Right lobe of liver (tissue), 6 donors: ENCODE data around the gene LRRC45. TPM values are rescaled to one million over a fixed set of nuclear protein-coding genes. Genes with fewer than 3 reads are reported as not detected.
A peak's percentile ranks its signal among the peaks of the same experiment; 100 is the strongest.

ENCODE experiments used
- ATAC-seq, 4 donors: fragments of 200-7000 bp; cut with Tn5 transposase; one replicate each; pipeline ENCODE4 v1.9.1; 2020; ENCODE audit warnings: mild to moderate bottlenecking in 4 of 4, moderate library complexity in 4 of 4
- DNase-seq, 3 donors: peaks; one replicate each; pipeline ENCODE4 v3.0.0-alpha.2; 2020
- H3K27ac ChIP-seq, 3 donors: fragments of 200-600 bp; one replicate each; pipeline ENCODE4 v1.8.0; 2022
- H3K27me3 ChIP-seq, 2 donors: fragments of 200-600 bp; one replicate each; pipeline ENCODE4 v1.8.0; 2022
- H3K36me3 ChIP-seq, 4 donors: fragments of 200-600 bp; sonication (generic) in 1 of 4; one replicate each; pipeline versions ENCODE4 v1.5.1 to v1.8.0; 2017 to 2022; ENCODE audit warnings: control low read depth in 1 of 4
- H3K4me1 ChIP-seq, 4 donors: fragments of 200-600 bp; sonication (generic) in 1 of 4; one replicate each; pipeline versions ENCODE4 v1.5.1 to v1.8.0; 2017 to 2022; ENCODE audit warnings: control low read depth in 1 of 4
- H3K4me3 ChIP-seq, 3 donors: fragments of 200-600 bp; one replicate each; pipeline ENCODE4 v1.8.0; 2022
- H3K9me3 ChIP-seq, 4 donors: fragments of 200-600 bp; sonication (generic) in 1 of 4; one replicate each; pipeline versions ENCODE4 v1.5.1 to v1.8.0; 2017 to 2022; ENCODE audit warnings: control low read depth in 1 of 4
- POLR2A ChIP-seq: fragments of 450-650 bp; IDR thresholded peaks from one replicate; pipeline ENCODE4 v1.6.1; 2017; ENCODE audit warnings: antibody characterized with exemption, mild to moderate bottlenecking
- WGBS: methylation state at CpG from one replicate; pipeline ENCODE4 v1.1.6; 2018; ENCODE audit warnings: low coverage, low lambda C conversion rate; ENCODE audit not compliant: insufficient coverage; ENCODE audit errors: missing lambda C conversion rate; 5-methylcytosine and 5-hydroxymethylcytosine counted together
- intact Hi-C, 2 donors: fragments of 100-400 bp; cut with DNase I; formaldehyde crosslinking; loops; one replicate each; pipeline versions ENCODE4 v1.11.2 to v1.14.1; 2022
- total RNA-seq, 6 experiments: library from RNA; depleted of rRNA in 2 of 6; stranded (reverse); fragments of >200 nt in 2 of 6; fragmentation: NEBNext Ultra II Directional in 3 of 6; extraction: Animal tissue kit (Norgen Biotek cat#: 25700) in 3 of 6; gene quantifications; one replicate each; pipeline versions ENCODE4 v1.1.0 to v1.2.4, GENCODE V29; 2016 to 2023
- TF ChIP-seq, protein P1 (sequence below), 4 donors: fragments of 200-600 bp in 3 of 4; fragments of 450-650 bp in 1 of 4; IDR thresholded peaks; one replicate each; pipeline versions ENCODE4 v1.5.1 to v1.8.0; 2016 to 2022; ENCODE audit warnings: antibody characterized with exemption in 4 of 4, mild to moderate bottlenecking in 2 of 4
- donor health status: DM: no; HTN: yes; CAD: no.
- donor health status: DM: no; HTN: no; CAD: no.
- donor health status: DM: no; HTN: no; CAD: no.
- donor health status: DM: no; HTN: yes; CAD: no.
- donor health status: DM: no; HTN: yes; CAD: no.

LRRC45 gene
- total RNA-seq, 6 experiments from 2014 or later, result 4.9 to 15.6 (median 11.9) TPM

DNA sequence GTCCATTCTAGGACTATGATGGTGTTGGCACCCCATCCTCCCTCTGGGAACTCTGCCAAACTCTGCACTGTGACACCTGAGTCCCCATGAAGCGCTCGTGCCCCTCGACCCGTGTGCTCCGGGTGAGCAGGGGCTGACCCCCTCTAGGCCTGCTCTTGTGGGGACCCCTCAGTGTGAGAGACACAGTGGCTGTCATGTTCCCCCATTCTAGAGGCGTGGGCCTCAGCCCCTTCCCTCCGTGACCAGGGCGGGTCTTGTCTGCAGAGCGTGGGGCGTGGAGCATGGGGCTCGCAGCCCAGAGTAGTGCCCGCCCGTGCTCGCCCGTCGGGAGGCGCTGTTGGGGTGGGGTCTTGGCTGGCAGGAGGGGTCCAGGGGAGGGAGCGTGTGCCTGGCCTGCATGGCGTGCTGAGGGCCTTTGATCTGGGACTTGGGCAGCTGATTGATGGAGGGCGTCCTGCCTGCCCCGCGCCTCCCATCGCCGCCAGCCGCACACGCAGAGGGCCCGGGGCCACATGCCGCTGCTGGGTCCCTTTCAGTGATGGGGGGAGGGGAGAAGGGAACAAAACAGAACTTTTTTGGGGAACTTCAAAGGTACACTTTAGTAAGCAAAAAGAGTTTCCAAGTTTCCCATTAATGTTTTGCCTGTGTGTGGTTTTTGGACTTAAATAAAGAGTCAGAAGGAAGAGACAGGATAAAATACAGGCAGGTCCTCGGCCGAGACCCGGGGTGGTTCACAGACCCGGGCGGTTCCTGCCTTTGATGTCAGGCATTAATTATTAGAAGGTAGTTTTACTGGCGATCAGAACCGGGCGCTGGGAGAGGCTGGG, 22.9 kb upstream of the LRRC45 start:
- Histone ChIP-seq H3K4me3 (no peak overlapping the region), H3K4me1 (peaks cover 0 to 24% (median 9%) of the 10 kb centered on the region in 4 donors), H3K27me3 (no peaks in the 10 kb centered on the region), H3K27ac (peak overlapping the region in 1 of 3 donors; percentile 24), H3K36me3 (no peaks in the 10 kb centered on the region), H3K9me3 (no peaks in the 10 kb centered on the region)
- DNase-seq, result no peak
- TF ChIP-seq, protein P1, sequence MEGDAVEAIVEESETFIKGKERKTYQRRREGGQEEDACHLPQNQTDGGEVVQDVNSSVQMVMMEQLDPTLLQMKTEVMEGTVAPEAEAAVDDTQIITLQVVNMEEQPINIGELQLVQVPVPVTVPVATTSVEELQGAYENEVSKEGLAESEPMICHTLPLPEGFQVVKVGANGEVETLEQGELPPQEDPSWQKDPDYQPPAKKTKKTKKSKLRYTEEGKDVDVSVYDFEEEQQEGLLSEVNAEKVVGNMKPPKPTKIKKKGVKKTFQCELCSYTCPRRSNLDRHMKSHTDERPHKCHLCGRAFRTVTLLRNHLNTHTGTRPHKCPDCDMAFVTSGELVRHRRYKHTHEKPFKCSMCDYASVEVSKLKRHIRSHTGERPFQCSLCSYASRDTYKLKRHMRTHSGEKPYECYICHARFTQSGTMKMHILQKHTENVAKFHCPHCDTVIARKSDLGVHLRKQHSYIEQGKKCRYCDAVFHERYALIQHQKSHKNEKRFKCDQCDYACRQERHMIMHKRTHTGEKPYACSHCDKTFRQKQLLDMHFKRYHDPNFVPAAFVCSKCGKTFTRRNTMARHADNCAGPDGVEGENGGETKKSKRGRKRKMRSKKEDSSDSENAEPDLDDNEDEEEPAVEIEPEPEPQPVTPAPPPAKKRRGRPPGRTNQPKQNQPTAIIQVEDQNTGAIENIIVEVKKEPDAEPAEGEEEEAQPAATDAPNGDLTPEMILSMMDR (IDR thresholded peaks at IDR 0.05), result no peak
- TF ChIP-seq POLR2A, result no peak
- peak in 3 of 4 donors; percentile 2 to 38 (median 34) for ATAC-seq
- intact Hi-C loops, result no loop called here
- 43% methylated on average over 18 of the region's 36 CpGs for WGBS

DNA sequence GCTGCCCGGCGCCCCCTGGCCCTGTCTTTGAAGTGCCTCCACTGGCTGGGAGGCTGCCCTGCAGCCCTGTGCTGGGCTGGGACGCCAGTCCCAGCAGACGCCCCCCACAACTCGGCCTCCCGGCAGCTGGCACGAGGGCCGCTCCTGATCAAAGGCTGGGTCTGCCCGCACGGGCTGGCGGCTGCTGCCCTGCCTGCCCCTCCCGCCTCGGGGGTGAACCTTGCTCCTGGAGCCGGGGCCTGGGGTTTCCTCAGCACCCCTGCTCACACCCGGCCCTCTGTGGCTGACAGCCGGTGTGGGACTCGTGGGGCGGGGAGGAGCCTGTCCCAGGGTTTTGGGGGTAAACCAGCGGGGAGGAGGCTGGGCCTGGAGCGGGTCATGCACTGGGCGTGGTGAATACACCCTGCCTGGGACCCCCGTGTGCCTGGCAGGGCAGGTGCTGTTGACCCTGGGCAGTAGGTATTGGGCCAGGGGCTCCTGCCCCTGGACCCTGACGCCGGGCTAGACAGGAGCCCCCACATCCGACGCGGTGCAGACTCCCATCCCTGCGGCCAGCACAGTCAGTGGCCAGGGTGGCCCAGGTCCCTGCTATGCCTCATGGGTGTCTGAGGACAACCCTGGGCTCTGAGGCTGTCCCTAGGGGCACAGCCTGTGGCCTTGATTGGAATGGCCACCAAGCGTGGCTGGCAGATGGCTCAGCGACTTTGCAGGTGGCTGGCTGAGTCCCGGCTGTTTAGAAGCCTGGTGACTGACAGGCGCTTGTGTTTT, 22.1 kb upstream of the LRRC45 start:
- H3K36me3 ChIP-seq, result no peaks in the 10 kb centered on the region
- intact Hi-C loops, result no loop called here
- no peak overlapping the region for H3K4me3 ChIP-seq
- H3K27ac ChIP-seq, result peak overlapping the region in 1 of 3 donors; percentile 24
- H3K27me3 ChIP-seq, result no peaks in the 10 kb centered on the region
- no peaks in the 10 kb centered on the region for H3K9me3 ChIP-seq
- H3K4me1 ChIP-seq, result peaks cover 0 to 24% (median 9%) of the 10 kb centered on the region in 4 donors
- peak; percentile 16 to 75 (median 70) for ATAC-seq
- WGBS, result no CpG with 5 or more reads among the region's 32 CpGs
- no peak for TF ChIP-seq POLR2A
- TF ChIP-seq, protein P1 (IDR thresholded peaks at IDR 0.05), result no peak
- DNase-seq, result peak in 2 of 3 donors; percentile 68 to 78

DNA sequence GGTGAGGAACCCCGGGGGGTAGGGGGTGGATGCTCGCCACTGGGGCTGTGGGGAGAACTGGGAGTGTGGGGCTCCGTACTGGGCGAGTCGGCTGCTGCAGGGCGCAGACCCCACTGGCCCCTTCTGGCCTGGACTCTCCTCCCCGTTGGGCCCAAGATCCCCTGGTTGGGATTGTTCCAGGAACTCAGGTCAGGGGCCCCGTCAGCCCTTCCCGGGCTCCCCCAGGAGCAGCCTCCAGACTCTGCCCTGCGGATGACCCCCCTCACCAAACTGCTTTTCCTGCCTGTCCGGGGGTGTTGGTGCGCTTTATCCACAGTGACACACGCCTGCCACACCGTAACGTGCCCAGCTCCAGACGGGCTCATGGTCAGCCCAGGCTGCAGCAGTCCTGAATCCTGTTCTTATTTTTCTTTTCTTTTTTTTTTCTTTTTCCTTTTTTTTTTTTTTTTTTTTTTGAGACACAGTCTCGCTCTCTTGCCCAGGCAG, 21.5 kb upstream of the LRRC45 start:
- Histone ChIP-seq H3K9me3 (no peaks in the 10 kb centered on the region), H3K27ac (no peak overlapping the region), H3K27me3 (no peaks in the 10 kb centered on the region), H3K36me3 (no peaks in the 10 kb centered on the region), H3K4me3 (no peak overlapping the region), H3K4me1 (peaks cover 0 to 24% (median 9%) of the 10 kb centered on the region in 4 donors)
- ATAC-seq (no peak), DNase-seq (no peak)
- intact Hi-C loops, result no loop called here
- WGBS, result 75% methylated on average over 7 of the region's 17 CpGs
- TF ChIP-seq, protein P1 (IDR thresholded peaks at IDR 0.05), result no peak

DNA sequence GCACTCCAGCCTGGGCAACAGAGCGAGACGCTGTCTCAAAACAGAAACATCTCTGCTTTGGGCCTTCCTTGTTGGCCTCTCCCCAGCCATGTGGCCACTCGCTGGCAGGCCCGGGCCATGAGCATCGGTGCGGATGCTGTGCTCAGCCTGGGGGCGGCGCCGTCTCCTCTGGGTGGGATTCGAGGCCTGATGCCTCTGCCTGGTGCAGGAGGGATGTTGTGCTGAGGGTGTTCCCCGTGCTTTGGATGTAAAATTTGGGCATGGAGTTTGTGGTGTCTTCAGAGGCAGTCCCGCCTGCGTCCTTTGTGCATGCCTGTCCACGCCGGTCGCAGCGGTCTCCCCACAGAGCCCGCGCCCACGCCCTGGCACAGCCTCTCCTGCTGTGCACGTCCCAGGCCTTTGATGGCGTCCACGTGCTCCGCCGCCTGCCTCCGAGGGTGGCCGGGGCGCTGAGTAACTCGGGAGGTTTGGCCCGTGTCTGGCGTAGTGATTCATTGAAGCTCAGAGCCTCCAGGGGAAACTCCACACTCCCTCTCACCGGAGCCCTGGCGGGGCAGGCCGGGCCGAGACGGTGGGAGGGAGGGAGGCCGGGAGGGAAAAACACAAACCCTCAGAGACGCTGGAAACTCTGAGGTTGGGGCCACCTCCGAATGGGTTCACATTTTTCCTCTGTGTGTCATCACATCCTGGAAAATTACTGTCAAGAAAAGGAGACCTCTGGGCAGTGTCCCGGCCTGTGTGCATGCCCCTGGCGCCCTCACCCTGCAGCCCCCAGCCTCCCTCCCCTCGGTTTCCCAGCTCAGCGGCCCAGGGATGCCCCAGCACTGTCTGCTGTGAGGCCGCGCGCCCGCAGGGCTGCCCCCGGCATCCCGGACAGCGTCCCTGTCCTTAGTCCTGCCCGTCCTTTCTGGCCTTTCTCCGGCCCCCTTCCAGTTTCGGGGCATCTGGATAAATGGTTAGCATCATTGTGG, 19.4 kb upstream of the LRRC45 start:
- TF ChIP-seq, protein P1 (IDR thresholded peaks at IDR 0.05), result no peak
- TF ChIP-seq POLR2A, result no peak
- H3K4me3 ChIP-seq, result no peak overlapping the region
- intact Hi-C loops, result no loop called here
- H3K27ac ChIP-seq, result no peak overlapping the region
- no peaks in the 10 kb centered on the region for H3K36me3 ChIP-seq
- WGBS, result 64% methylated on average over 20 of the region's 53 CpGs
- no peaks in the 10 kb centered on the region for H3K27me3 ChIP-seq
- H3K9me3 ChIP-seq, result no peaks in the 10 kb centered on the region
- H3K4me1 ChIP-seq, result peaks cover 0 to 24% (median 9%) of the 10 kb centered on the region in 4 donors
- ATAC-seq, result peak in 1 of 4 donors; percentile 12
- no peak for DNase-seq
